Osteoblast (primary cell): ENCODE data around the gene ALAS1. TPM values are rescaled to one million over a fixed set of nuclear protein-coding genes. Genes with fewer than 3 reads are reported as not detected.

Experiments
- DNase-seq: peaks from one replicate; pipeline ENCODE4 v3.0.0; 2011; ENCODE audit warnings: low spot score, mixed read lengths; ENCODE audit not compliant: insufficient read length; ENCODE audit errors: missing footprints
- H2AFZ ChIP-seq: 2 replicates; pipeline ENCODE4 v1.6.0; 2011; ENCODE audit warnings: mild to moderate bottlenecking, low read length
- H3K27ac ChIP-seq: 2 replicates; pipeline ENCODE4 v1.5.1; 2011; ENCODE audit warnings: mild to moderate bottlenecking, low read depth, low read length, moderate library complexity
- H3K27me3 ChIP-seq: 2 replicates; pipeline ENCODE4 v1.6.0; 2012; ENCODE audit warnings: mild to moderate bottlenecking, control low read depth, inconsistent platforms, low read length, moderate library complexity; ENCODE audit not compliant: insufficient read depth
- H3K36me3 ChIP-seq: 2 replicates; pipeline ENCODE4 v1.5.1; 2011; ENCODE audit warnings: mild to moderate bottlenecking, low read length, control low read depth, moderate library complexity; ENCODE audit not compliant: insufficient read depth
- H3K4me1 ChIP-seq: 2 replicates; pipeline ENCODE4 v1.5.1; 2011; ENCODE audit warnings: mild to moderate bottlenecking, low read length, control low read depth, moderate library complexity; ENCODE audit not compliant: insufficient read depth
- H3K4me2 ChIP-seq: 2 replicates; pipeline ENCODE4 v1.6.0; 2011; ENCODE audit warnings: mild to moderate bottlenecking, low read length; ENCODE audit not compliant: insufficient read depth
- H3K4me3 ChIP-seq: fragments of 200-600 bp; sonication (generic); 3 replicates; pipeline ENCODE4 v1.5.1; 2012; ENCODE audit warnings: mild to moderate bottlenecking, low read length, inconsistent platforms; ENCODE audit not compliant: insufficient read depth
- H3K79me2 ChIP-seq: 2 replicates; pipeline ENCODE4 v1.6.0; 2012; ENCODE audit warnings: mild to moderate bottlenecking, low read length, control low read depth, inconsistent platforms; ENCODE audit not compliant: insufficient read depth
- H3K9me3 ChIP-seq: 2 replicates; pipeline ENCODE4 v1.5.1; 2011; ENCODE audit warnings: low read depth, low read length, control low read depth
- H4K20me1 ChIP-seq: 2 replicates; pipeline ENCODE4 v1.6.0; 2012; ENCODE audit warnings: mild to moderate bottlenecking, low read length, control low read depth; ENCODE audit not compliant: insufficient read depth
- total RNA-seq: library from RNA; depleted of rRNA; stranded (reverse); fragments of >200 nt; gene quantifications from 2 replicates; pipeline ENCODE4 v1.2.3, GENCODE V29; 2012
- TF ChIP-seq, protein P1 (sequence below): IDR thresholded peaks from 2 replicates; pipeline ENCODE4 v1.5.1; 2011; ENCODE audit warnings: mild to moderate bottlenecking, low read depth, low read length, moderate library complexity; ENCODE audit errors: extremely low read depth

Gene ALAS1
- total RNA-seq, 1 donor: 39.1 TPM

GRCh38 chr3:52240059-52240885 lies 42.3 kb downstream of the ALAS1 start:
- H3K9me3 ChIP-seq: no peaks in the 10 kb centered on the region
- H3K4me3 ChIP-seq: peak overlapping the region; percentile 94
- H3K27me3 ChIP-seq: no peaks in the 10 kb centered on the region
- H3K4me1 ChIP-seq: peaks cover 47% of the 10 kb centered on the region
- H3K79me2 ChIP-seq: peaks cover 35% of the 10 kb centered on the region
- peaks cover 4% of the 10 kb centered on the region for H3K36me3 ChIP-seq
- peak overlapping the region; percentile 99 for H3K4me2 ChIP-seq
- H2AFZ ChIP-seq: no peak overlapping the region
- peak; percentile 98 for DNase-seq
- peak overlapping the region; percentile 84 for H3K27ac ChIP-seq
- peaks cover 14% of the 10 kb centered on the region for H4K20me1 ChIP-seq
- TF ChIP-seq, protein P1, sequence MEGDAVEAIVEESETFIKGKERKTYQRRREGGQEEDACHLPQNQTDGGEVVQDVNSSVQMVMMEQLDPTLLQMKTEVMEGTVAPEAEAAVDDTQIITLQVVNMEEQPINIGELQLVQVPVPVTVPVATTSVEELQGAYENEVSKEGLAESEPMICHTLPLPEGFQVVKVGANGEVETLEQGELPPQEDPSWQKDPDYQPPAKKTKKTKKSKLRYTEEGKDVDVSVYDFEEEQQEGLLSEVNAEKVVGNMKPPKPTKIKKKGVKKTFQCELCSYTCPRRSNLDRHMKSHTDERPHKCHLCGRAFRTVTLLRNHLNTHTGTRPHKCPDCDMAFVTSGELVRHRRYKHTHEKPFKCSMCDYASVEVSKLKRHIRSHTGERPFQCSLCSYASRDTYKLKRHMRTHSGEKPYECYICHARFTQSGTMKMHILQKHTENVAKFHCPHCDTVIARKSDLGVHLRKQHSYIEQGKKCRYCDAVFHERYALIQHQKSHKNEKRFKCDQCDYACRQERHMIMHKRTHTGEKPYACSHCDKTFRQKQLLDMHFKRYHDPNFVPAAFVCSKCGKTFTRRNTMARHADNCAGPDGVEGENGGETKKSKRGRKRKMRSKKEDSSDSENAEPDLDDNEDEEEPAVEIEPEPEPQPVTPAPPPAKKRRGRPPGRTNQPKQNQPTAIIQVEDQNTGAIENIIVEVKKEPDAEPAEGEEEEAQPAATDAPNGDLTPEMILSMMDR: no peak

GRCh38 chr3:52240886-52241370 lies 43.0 kb downstream of the ALAS1 start:
- Histone ChIP-seq H3K27me3 (no peaks in the 10 kb centered on the region), H4K20me1 (peaks cover 14% of the 10 kb centered on the region), H3K4me3 (no peak overlapping the region), H2AFZ (no peak overlapping the region), H3K9me3 (no peaks in the 10 kb centered on the region), H3K36me3 (no peaks in the 10 kb centered on the region), H3K4me2 (no peak overlapping the region), H3K4me1 (peaks cover 48% of the 10 kb centered on the region), H3K27ac (peak overlapping the region; percentile 84), H3K79me2 (peaks cover 28% of the 10 kb centered on the region)
- TF ChIP-seq, protein P1: no peak
- DNase-seq: no peak

- Histone ChIP-seq H3K36me3 (no peaks in the 10 kb centered on the region), H3K4me2 (no peak overlapping the region), H3K27me3 (no peaks in the 10 kb centered on the region), H3K4me1 (peaks cover 43% of the 10 kb centered on the region), H3K79me2 (peaks cover 19% of the 10 kb centered on the region), H3K27ac (no peak overlapping the region), H3K9me3 (no peaks in the 10 kb centered on the region), H4K20me1 (peaks cover 10% of the 10 kb centered on the region), H2AFZ (no peak overlapping the region), H3K4me3 (no peak overlapping the region)
- TF ChIP-seq, protein P1: no peak
- DNase-seq: peak; percentile 45
Observed at GRCh38 chr3:52242039-52242438, 44.1 kb downstream of the ALAS1 start.

DNA sequence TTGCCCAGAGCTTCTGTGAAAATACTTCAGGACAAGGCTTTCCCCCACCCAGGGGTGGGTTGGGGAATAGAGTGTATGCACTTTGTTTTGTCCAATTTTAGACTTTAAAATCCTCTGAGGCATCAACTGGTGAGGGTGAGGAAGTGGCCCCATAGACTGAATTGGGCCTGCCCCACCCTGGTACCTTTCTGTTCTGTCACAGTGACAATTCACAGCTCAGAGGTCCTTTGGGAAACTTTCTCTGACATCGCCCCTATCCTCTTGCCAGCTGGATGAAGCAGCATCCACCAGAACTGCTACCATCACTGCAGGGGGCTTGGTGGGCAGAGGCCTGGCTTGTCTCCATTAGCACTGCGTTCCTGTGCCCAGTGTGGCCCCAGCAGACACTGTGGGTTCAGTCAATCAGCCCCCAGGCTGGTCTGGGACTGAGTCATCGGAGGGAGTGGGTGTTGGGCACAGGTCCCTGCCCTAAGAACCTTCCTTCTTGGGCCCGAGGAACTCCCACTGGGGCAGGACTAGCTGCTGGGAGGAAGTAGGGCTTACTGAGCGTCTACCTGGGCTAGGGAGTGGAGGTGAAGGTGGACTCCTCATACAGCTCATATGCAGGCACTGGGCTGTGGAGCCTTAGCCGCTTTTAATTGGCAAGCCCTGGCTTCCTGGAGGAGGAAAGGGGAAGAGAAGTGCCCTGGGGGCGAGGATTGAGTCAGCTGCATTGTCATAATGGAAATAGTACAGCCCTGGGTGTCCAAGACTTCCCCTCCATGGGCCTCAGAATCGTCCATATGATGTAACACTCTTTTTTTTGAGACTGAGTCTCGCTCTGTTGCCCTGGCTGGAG lies 46.0 kb downstream of the ALAS1 start:
- Histone ChIP-seq H3K27me3 (no peaks in the 10 kb centered on the region), H3K27ac (no peak overlapping the region), H2AFZ (no peak overlapping the region), H3K79me2 (peaks cover 3% of the 10 kb centered on the region), H3K9me3 (no peaks in the 10 kb centered on the region), H3K4me1 (peaks cover 27% of the 10 kb centered on the region), H3K36me3 (no peaks in the 10 kb centered on the region), H4K20me1 (peaks cover 6% of the 10 kb centered on the region), H3K4me2 (no peak overlapping the region), H3K4me3 (no peak overlapping the region)
- TF ChIP-seq, protein P1: no peak
- peak; percentile 93 for DNase-seq
